ENCODE measurements around the gene CAPN11.

- TF ChIP-seq CTCF (conservative IDR thresholded peaks at IDR 0.05; ENCODE audit: low read depth in 2 of 2) = no peak
- no peak for TF ChIP-seq EZH2phosphoT487 (IDR thresholded peaks at IDR 0.05; ENCODE audit: unreplicated experiment)
- no peak for TF ChIP-seq POLR2AphosphoS5 (IDR thresholded peaks at IDR 0.05; ENCODE audit: low read depth)
- no peak for TF ChIP-seq ETS1 (IDR thresholded peaks at IDR 0.05)
These were observed 10.3 kb upstream of the CAPN11 start for GRCh38 chr6:44148306-44148705.

All from GM23338 (cell line).